NCI-H510A treated with DMSO at 0.1 percent for 48 hours (cell line): ENCODE results near the gene WIZ.

Experiments used
- DNase-seq: peaks from one replicate; lab custom pipeline; 2025; lab: John Stamatoyannopoulos, UW

Gene WIZ

DNA sequence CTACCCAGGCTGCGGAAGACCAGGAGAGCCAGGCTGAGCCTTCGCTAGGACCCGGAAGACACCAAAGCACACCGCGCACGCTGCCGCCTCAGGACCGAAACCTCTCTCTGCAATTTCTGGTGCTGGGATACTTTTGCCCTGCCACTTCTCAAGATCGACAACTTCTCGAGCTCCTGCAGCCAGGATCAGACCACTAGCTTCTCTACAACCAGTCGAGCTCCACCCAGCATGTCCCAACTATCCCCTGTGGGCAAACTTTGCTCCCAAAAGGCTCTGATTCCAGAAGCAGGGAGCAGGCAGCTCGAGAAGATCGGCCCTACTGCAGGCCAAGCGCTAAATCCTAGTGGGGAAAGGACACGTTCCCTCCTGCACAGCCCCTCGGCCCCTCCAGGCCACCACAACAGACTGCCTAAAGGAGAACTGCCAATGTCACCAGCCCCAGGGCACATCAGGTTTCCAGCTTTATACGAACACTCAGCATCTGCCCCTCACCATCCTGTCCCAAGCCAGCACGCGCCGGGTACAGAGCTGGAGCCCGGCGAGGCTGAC lies 71.1 kb downstream of the WIZ start:
- DNase-seq: peak; percentile 32

DNA sequence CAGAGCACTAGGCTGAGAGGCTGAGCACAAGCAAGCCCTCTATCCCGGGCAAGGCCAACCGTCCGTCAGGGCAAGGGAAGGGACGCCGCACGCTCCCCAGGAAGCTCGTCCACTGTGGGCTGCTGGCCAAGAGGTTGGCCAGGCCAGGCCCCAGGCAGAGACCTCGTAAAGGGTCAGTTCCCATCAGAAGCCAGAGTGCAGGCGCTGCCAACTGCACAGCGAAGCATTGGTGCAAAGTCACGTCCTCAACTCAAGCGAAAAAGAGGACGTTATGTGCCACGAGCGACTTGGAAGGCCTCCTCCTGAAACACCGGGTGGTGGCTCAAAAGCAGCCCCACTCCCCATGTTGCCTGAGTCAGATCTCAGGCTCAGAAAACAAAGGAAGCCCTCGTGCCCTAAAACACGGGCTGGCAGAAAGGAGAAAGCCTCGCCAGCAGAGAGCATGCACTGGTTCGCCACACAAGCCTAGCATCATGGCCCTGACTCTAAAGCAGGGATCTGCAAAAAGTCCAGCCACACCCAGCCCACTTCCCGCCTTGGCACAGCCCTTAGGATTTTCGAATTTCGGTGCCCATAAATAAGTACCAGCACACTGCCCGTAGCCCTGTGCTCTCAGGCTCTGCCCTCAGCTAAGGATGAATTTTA lies 74.8 kb downstream of the WIZ start:
- DNase-seq: no peak

DNA sequence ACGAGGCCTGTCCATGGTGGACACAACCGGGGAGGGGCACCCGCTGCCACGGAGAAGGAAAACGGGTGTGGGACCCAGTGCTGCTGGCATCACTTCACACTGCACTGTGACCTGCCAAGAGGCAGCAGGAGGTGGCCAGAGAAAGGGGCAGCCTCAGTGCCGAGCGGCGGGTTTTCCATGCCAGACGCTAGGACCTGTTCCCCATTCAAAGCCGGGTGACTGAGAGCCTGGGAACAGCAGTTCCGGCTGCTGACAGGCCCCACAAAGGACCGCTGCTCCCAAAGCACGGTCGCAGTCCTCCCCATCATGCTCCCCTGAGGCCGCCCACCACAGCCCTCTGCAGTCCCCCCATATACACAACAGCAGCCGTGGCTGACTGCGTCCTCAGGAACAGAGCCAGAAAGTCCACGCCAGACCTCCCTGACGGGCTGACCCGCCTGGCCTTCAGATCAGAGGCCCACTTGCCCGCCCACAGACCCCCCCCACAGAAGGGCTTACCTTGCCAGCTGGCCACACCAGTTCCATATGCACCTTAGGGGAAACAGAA lies 75.6 kb downstream of the WIZ start:
- no peak for DNase-seq

DNA sequence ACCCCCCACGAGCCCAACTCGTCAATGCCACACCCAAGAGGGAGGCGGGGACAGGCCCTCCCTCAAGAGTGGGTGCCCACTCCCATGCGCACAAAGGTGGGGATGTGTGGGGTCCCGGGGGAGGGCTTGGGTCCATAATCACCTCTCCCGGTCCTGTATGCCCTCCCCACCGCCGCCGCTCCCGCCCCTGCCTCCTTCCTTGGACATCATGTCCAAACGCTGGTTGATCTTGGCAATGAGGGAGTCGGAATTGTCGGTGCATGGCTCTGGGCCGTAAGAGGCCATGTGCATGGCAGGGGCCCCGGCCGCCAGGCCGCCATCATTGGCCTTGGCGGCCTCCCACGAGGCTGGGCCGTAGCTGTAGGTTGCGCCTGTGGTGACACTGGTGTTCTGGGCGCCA lies 76.1 kb downstream of the WIZ start:
- no peak for DNase-seq

DNA sequence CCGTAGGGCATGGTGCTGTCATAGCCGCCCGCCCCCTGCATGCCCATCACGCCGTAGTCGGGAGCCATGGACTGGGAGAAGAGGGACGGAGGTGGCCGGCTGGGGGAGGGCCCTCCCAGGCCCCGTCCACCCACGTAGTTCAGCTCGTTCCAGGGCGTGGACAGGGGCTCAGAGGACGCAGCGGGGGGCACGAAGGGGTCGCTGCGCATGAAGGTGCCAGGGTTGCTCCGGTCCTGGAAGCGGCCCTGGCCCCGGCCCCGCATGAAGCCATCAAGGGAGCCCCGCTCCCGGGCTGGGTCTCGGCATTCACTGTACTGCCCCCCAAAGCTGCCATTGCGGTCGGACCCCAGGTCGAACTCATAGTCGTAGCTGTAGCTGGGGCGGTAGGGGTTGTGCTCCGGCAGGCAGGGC lies 76.9 kb downstream of the WIZ start:
- DNase-seq: no peak

DNA sequence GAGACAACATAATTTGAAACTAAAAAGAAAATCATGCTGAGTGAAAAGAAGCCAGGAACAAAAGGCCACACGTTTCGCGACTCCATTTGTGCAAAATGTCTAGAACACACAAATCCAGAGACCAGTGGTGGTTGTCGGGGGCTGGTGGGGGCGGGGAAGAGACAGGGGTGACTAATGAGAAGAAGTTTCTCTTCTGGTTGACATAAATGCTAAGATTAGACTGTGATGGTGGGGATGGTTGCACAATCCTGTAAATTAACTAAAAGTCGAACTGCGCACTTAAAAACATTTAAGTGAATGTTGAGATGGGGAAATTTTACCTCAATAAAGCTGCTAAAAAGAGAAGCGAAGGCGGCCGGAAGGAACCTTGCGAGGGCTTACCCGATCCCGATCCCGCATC lies 77.3 kb downstream of the WIZ start:
- DNase-seq: no peak

DNA sequence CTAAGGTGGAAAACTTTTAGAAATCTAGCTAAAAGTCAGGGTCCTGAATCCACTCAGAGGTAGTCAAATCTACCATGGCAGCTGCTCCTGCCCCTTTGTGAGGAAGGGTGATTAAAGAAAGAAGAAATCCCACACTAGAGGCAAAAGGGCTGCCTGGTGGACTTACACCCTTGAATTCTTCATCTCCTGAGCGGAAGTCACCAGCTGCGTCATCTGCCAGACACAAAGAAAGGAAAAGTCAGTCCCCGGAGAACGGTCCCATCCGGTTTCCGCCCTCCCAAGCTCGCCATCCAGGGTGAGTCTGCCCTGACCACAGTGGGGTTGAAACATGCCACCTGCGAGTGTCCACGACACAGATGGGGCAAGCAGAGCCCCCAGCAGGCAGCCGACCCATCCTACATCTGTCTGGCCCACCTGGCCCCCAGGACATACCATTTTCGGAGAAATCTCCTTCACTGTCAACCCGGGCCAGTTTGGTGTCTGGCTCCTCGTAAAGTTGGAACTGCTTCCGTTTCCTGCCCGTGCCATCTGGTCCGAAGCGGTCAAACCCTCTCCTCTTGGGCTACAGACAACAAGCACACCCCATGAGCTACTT lies 77.9 kb downstream of the WIZ start:
- DNase-seq: no peak

DNA sequence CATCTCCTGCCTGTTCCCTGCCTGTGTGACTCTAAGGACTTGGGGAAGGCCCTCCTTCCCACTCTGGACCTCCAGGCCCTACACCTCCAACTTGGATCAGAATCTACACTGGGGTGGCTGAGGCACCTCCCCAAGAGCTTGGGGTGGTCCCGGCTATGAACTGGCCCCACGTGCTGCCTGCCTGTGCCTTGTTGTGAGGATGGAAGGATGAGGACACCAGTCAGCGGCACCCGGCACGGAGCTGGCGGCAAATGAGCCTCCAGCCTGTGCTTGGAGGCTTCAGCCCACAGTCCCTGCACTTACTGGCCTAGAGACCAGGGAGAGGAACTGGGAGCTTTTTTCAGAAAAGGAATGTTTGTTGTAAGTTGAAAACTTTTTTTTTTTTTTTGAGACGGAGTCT lies 78.6 kb downstream of the WIZ start:
- DNase-seq: no peak
